BJ (cell line): ENCODE data around the gene COL24A1. TPM values are rescaled to one million over a fixed set of nuclear protein-coding genes. Genes with fewer than 3 reads are reported as not detected.
"Not testable (repeated sequence)": the region's sequence is repeated elsewhere in the genome, so short reads cannot be mapped to it uniquely, and the experiment has no call there.

Experiments used
- CTCF ChIA-PET: fragments of 350-600 bp; formaldehyde crosslinking; extraction: SDS; loops from one replicate; lab custom pipeline; 2021; ENCODE audit warnings: antibody characterized with exemption, inconsistent platforms; lab: Yijun Ruan, JAX
- POLR2A ChIA-PET: fragments of 300-600 bp; sonication (Branson Sonifier 250); formaldehyde crosslinking; extraction: SDS; loops from one replicate; lab custom pipeline; 2021; ENCODE audit warnings: antibody characterized with exemption; lab: Charles Lee
- DNase-seq: peaks from one replicate; pipeline ENCODE4 v3.0.0-alpha.2; 2011; ENCODE audit warnings: low read depth
- H3K27me3 ChIP-seq: 2 replicates; pipeline ENCODE4 v1.6.0; 2011; ENCODE audit warnings: low read length; ENCODE audit not compliant: control insufficient read depth, insufficient read depth
- H3K36me3 ChIP-seq: 2 replicates; pipeline ENCODE4 v1.5.1; 2011; ENCODE audit warnings: low read length; ENCODE audit not compliant: control insufficient read depth, insufficient read depth
- H3K4me3 ChIP-seq: 2 replicates; pipeline ENCODE4 v1.5.1; 2011; ENCODE audit warnings: low read depth, mild to moderate bottlenecking, control low read depth, low read length
- polyA plus RNA-seq: library from polyadenylated mRNA; depleted of rRNA; stranded (reverse); fragments of >200 nt; gene quantifications from 2 replicates; pipeline ENCODE4 v1.2.3, GENCODE V29; 2011
- TF ChIP-seq, protein P1 (sequence below): IDR thresholded peaks from 2 replicates; pipeline ENCODE4 v1.5.1; 2011; ENCODE audit warnings: low read depth, mild to moderate bottlenecking, control low read depth, inconsistent platforms, low read length, moderate library complexity; ENCODE audit not compliant: insufficient read depth

Gene COL24A1
- polyA plus RNA-seq, 1 experiment = 0.28 TPM

DNA sequence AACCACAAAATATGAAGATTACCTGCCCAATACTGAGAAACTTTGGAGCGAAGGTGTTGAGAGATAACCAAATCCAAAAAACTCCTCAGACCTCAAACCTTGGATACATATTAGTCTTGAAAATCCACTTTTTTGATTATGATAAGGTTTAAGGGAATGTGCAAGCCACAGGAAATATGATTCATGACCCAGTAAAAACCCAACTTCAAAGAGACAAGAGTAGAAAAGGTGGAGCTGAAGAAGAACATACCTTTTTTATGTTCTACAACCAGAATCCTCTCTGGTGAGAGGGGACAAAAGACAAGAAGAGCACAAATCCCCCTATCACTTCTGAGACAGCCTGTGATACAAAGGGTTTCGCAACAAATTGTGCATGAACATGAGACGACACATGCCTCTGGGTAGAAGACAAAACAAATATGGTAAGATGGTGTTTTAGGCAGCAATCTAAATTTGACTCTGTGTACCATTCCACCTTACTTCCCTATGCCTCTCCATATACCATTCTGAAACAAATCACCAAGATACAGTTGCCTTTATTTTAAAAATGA lies 37.3 kb downstream of the COL24A1 start:
- Histone ChIP-seq H3K36me3 (no peaks in the 10 kb centered on the region), H3K27me3 (no peaks in the 10 kb centered on the region), H3K4me3 (no peak overlapping the region)
- ChIA-PET POLR2A (no interaction called here), CTCF (no interaction called here)
- DNase-seq = no peak
- TF ChIP-seq, protein P1, sequence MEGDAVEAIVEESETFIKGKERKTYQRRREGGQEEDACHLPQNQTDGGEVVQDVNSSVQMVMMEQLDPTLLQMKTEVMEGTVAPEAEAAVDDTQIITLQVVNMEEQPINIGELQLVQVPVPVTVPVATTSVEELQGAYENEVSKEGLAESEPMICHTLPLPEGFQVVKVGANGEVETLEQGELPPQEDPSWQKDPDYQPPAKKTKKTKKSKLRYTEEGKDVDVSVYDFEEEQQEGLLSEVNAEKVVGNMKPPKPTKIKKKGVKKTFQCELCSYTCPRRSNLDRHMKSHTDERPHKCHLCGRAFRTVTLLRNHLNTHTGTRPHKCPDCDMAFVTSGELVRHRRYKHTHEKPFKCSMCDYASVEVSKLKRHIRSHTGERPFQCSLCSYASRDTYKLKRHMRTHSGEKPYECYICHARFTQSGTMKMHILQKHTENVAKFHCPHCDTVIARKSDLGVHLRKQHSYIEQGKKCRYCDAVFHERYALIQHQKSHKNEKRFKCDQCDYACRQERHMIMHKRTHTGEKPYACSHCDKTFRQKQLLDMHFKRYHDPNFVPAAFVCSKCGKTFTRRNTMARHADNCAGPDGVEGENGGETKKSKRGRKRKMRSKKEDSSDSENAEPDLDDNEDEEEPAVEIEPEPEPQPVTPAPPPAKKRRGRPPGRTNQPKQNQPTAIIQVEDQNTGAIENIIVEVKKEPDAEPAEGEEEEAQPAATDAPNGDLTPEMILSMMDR = no peak

DNA sequence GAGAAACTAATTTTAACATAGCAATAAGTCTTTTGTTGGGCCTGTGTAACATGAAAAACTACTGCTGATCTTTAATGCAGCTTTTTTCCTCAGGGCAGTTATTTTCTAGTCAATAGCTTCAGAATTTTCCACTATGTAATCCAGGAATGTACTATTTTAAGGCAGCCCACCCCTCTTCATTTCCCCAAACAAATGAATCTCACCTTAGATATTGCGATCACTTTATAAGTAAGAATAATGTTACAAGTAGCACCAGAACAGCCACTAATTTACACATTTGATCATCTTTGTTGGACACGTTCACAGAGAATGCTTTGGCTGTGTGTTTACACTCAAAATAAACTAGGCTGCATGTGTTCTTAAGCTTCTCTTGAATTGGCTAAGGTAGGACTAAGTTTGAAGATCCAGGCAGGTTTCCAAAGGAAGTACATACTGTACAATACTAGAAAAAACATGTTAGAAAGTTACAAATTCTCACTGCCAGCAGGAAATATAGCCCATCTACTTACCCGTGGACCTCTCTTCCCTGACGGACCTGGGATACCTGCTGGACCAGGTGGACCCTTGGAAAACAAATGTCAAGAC lies 41.7 kb downstream of the COL24A1 start:
- Histone ChIP-seq H3K4me3 (no peak overlapping the region), H3K36me3 (no peaks in the 10 kb centered on the region), H3K27me3 (no peaks in the 10 kb centered on the region)
- ChIA-PET POLR2A (no interaction called here), CTCF (no interaction called here)
- TF ChIP-seq, protein P1 = no peak
- no peak for DNase-seq

DNA sequence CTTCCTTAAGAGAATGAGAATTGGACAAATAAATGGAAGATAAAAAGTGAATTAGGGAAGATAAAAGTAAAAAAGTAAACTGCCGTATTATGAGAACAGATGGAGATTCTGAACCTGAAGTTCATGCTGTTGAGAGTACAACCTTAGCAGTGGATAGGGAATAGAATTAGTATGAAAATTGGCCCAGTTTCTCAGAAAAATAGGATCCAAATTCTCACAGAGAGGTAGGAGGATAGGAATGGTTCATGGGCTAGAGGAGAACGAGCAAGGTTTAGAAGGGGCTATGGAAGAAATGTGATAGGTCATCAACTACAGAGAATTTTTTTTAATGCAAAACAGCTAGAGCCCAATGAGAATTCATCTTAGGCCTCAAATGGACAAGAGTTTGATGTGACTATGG lies 42.3 kb downstream of the COL24A1 start:
- H3K36me3 ChIP-seq = no peaks in the 10 kb centered on the region
- ChIA-PET POLR2A (no interaction called here), CTCF (no interaction called here)
- DNase-seq = no peak
- TF ChIP-seq, protein P1 = no peak
- no peak overlapping the region for H3K4me3 ChIP-seq
- H3K27me3 ChIP-seq = no peaks in the 10 kb centered on the region

DNA sequence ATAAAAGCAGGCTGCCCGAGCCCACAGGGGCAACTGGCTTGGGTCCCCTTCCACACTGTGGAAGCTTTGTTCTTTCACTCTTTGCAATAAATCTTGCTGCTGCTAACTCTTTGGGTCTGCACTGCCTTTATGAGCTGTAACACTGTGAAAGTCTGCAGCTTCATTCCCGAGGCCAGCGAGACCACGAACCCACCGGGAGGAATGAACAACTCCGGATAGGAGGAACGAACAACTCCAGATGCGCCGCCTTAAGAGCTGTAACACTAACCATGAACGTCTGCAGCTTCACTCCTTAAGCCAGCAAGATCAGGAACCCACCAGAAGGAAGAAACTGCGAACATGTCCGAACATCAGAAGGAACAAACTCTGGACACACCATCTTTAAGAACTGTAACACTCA lies 45.0 kb downstream of the COL24A1 start:
- H3K36me3 ChIP-seq, DNase-seq, H3K27me3 ChIP-seq, POLR2A ChIA-PET, CTCF ChIA-PET, H3K4me3 ChIP-seq: not testable (repeated sequence)

DNA sequence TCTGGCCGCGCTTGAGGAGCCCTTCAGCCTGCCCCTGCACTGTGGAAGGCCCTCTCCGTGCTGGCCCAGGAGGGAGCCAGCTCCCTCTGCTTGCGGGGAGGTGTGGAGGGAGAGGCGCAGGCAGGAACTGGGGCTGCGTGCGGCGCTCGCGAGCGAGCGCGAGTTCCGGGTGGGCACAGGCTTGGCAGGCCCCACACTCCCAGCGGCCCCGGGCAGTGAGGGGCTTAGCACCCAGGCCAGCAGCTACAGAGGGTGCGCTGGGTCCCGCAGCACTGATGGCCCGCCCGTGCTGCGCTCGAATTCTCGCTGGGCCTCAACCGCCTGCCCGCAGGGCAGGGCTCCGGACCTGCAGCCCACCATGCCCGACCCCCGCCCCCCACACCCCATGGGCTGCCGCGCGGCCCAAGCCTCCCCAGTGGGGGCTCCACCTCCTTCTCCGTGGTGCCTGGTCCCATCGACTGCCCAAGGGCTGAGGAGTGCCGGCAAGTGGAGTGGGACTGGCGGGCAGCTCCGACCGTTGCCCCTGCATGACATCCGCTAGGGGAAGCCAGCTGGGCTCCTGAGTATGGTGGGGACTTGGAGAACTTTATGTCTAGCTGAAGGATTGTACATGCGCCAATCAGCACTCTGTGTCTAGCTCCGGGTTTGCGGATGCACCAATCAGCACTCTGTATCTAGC lies 46.0 kb downstream of the COL24A1 start:
- no peak for DNase-seq

More for the DNA sequence above, 46.0 kb downstream of the COL24A1 start:
- H3K4me3 ChIP-seq = no peak overlapping the region
- ChIA-PET POLR2A (no interaction called here), CTCF (interaction anchor here (1.3 kb wide), 1 partner anchor 14 kb away, joined by 3 read pairs; no protein-coding TSS in a partner anchor)
- no peaks in the 10 kb centered on the region for H3K36me3 ChIP-seq
- no peaks in the 10 kb centered on the region for H3K27me3 ChIP-seq
- TF ChIP-seq, protein P1 = no peak
